K562 (cell line): ENCODE measurements around the gene GAD1. TPM values are rescaled to one million over a fixed set of nuclear protein-coding genes. Genes with fewer than 3 reads are reported as not detected.

ENCODE experiments used
- ATAC-seq: fragments of 200-7000 bp; cut with Tn5 transposase; 3 replicates; pipeline ENCODE4 v1.9.1; 2020; ENCODE audit warnings: moderate library complexity
- BruUV-seq: library from RNA; stranded (reverse); fragments of 400-500 nt; replicated peaks from 2 replicates; lab custom pipeline; 2021; lab: Mats Ljungman, UMichigan
- CTCF ChIA-PET: fragments of 300-600 bp; formaldehyde crosslinking; extraction: SDS; loops from one replicate; lab custom pipeline; 2021; ENCODE audit warnings: low intra/inter-chr PET ratio; lab: Yijun Ruan, JAX
- POLR2A ChIA-PET: fragments of 300-600, 350-650 bp; sonication (Branson Sonifier 250); formaldehyde crosslinking; extraction: SDS; loops from one replicate; lab custom pipeline; 2021; ENCODE audit warnings: antibody characterized with exemption, inconsistent platforms; lab: Yijun Ruan, JAX
- DNase-seq, 4 experiments: peaks; one replicate each; pipeline versions ENCODE4 v3.0.0 to v3.0.0-alpha.2; 2011 to 2018; ENCODE audit warnings: low spot score in 3 of 4, mixed read lengths in 3 of 4; ENCODE audit errors: extremely low read depth in 1 of 4
- FAIRE-seq: peaks from 2 replicates; lab custom pipeline; 2011; peaks lifted over from hg19 to GRCh38; lab: Jason Lieb, UNC
- H2AFZ ChIP-seq: 2 replicates; pipeline ENCODE4 v1.6.0; 2011; ENCODE audit warnings: low read depth, low read length, control low read depth, inconsistent platforms
- H3K27ac ChIP-seq: fragments of 200-600 bp; 3 replicates; pipeline ENCODE4 v1.8.0; 2011; ENCODE audit warnings: low read depth, mild to moderate bottlenecking, control low read depth, inconsistent platforms, low read length, moderate library complexity, mixed read lengths; ENCODE audit errors: extremely low read depth
- H3K27me3 ChIP-seq, 2 experiments: fragments of 300-600 bp in 1 of 2; 2 replicates in 1 of 2; 3 replicates in 1 of 2; pipeline versions ENCODE4 v1.6.0 to v1.8.0; 2011; ENCODE audit warnings: inconsistent platforms in 2 of 2, low read length in 2 of 2, mild to moderate bottlenecking in 1 of 2, mixed read lengths in 1 of 2, moderate library complexity in 1 of 2; ENCODE audit not compliant: control insufficient read depth in 2 of 2, insufficient read depth in 2 of 2
- H3K36me3 ChIP-seq: fragments of 300-600 bp; 3 replicates; pipeline ENCODE4 v1.8.0; 2011; ENCODE audit warnings: mild to moderate bottlenecking, low read length, inconsistent platforms; ENCODE audit not compliant: control insufficient read depth, insufficient read depth
- H3K4me1 ChIP-seq, 2 experiments: fragments of 200-600 bp in 1 of 2; replicated peaks in 1 of 2; 2 replicates in 1 of 2; 3 replicates in 1 of 2; pipeline versions ENCODE4 v1.5.1 to v1.8.0; 2011; ENCODE audit warnings: inconsistent platforms in 2 of 2, low read length in 2 of 2, mild to moderate bottlenecking in 1 of 2, mixed read lengths in 1 of 2, moderate library complexity in 1 of 2; ENCODE audit not compliant: control insufficient read depth in 2 of 2, insufficient read depth in 2 of 2
- H3K4me2 ChIP-seq: 2 replicates; pipeline ENCODE4 v1.6.1; 2011; ENCODE audit warnings: low read length, control low read depth, inconsistent platforms, mixed read lengths; ENCODE audit not compliant: insufficient read depth
- H3K4me3 ChIP-seq: fragments of 200-600 bp; sonication (generic), shearing (Covaris generic); 2 replicates; pipeline ENCODE4 v1.5.1; 2016; ENCODE audit warnings: control low read depth, inconsistent platforms
- H3K79me2 ChIP-seq: fragments of 200-600 bp; 3 replicates; pipeline ENCODE4 v1.8.0; 2011; ENCODE audit warnings: low read length, inconsistent platforms; ENCODE audit not compliant: control insufficient read depth, insufficient read depth
- H3K9ac ChIP-seq, 2 experiments: 2 replicates each; pipeline versions ENCODE4 v1.6.0 to v1.6.1; 2011; ENCODE audit warnings: low read depth in 2 of 2, low read length in 2 of 2, control low read depth in 1 of 2, inconsistent platforms in 1 of 2, mild to moderate bottlenecking in 1 of 2, mixed read lengths in 1 of 2; ENCODE audit not compliant: insufficient read depth in 1 of 2
- H3K9me1 ChIP-seq: one replicate; pipeline ENCODE4 v1.6.0; 2011; ENCODE audit warnings: inconsistent platforms, mild to moderate bottlenecking, low read length, moderate library complexity; ENCODE audit not compliant: control insufficient read depth, insufficient read depth
- H3K9me3 ChIP-seq: replicated peaks from 2 replicates; pipeline ENCODE4 v1.5.1; 2011; ENCODE audit warnings: low read depth, low read length, inconsistent platforms; ENCODE audit not compliant: control insufficient read depth, insufficient read depth
- H4K20me1 ChIP-seq: replicated peaks from 2 replicates; pipeline ENCODE4 v1.6.1; 2011; ENCODE audit warnings: low read length, inconsistent platforms, mixed read lengths; ENCODE audit not compliant: control insufficient read depth, insufficient read depth
- BCL6 ChIP-seq: fragments of 250-450 bp; sonication (Bioruptor Pico); IDR thresholded peaks from 2 replicates; pipeline ENCODE4 v1.4.0; 2020
- COPS2 ChIP-seq: fragments of 450-650 bp; conservative IDR thresholded peaks from 2 replicates; pipeline ENCODE4 v1.6.1; 2016; ENCODE audit warnings: mild to moderate bottlenecking, moderate library complexity
- HDAC2 ChIP-seq: fragments of 450-650 bp; IDR thresholded peaks from 2 replicates; pipeline ENCODE4 v1.6.1; 2016; ENCODE audit warnings: mild to moderate bottlenecking
- HNRNPK ChIP-seq: fragments of 200-400 bp; formaldehyde crosslinking; IDR thresholded peaks from one replicate; pipeline ENCODE4 v1.6.1; 2018; ENCODE audit warnings: mild to moderate bottlenecking, low read depth, low read length; ENCODE audit not compliant: poor library complexity, severe bottlenecking
- HOMEZ ChIP-seq: fragments of 250-450 bp; sonication (Bioruptor Pico); IDR thresholded peaks from 2 replicates; pipeline ENCODE4 v1.4.0; 2020; ENCODE audit warnings: mild to moderate bottlenecking, moderate library complexity
- NFATC3 ChIP-seq: fragments of 450-650 bp; IDR thresholded peaks from 2 replicates; pipeline ENCODE4 v1.6.1; 2017; ENCODE audit warnings: mild to moderate bottlenecking
- PRPF4 ChIP-seq: fragments of 200-400 bp; formaldehyde crosslinking; IDR thresholded peaks from one replicate; pipeline ENCODE4 v1.6.1; 2017; ENCODE audit warnings: low read length, low read depth, mild to moderate bottlenecking; ENCODE audit not compliant: insufficient read depth, poor library complexity, severe bottlenecking
- RBM34 ChIP-seq: fragments of 200-400 bp; formaldehyde crosslinking; IDR thresholded peaks from 2 replicates; pipeline ENCODE4 v1.6.1; 2018; ENCODE audit warnings: low read length, borderline replicate concordance; ENCODE audit not compliant: insufficient read depth
- RCOR1 ChIP-seq, 2 experiments: IDR thresholded peaks; 2 replicates each; pipeline ENCODE4 v1.6.1; 2012; ENCODE audit warnings: low read depth in 2 of 2, low read length in 2 of 2, borderline replicate concordance in 1 of 2, improper control_type of control experiment in 1 of 2
- ZNF431 ChIP-seq: sonication (generic); formaldehyde crosslinking; IDR thresholded peaks from 2 replicates; pipeline ENCODE4 v1.8.0; 2022; ENCODE audit warnings: mild to moderate bottlenecking, missing genetic modification reagents
- WGBS: fragments of 100-300 bp; shearing (Covaris generic); methylation state at CpG from one replicate; pipeline ENCODE4 v1.1.6; 2016; ENCODE audit warnings: low coverage, mixed read lengths; ENCODE audit not compliant: insufficient coverage; ENCODE audit errors: missing lambda C conversion rate; 5-methylcytosine and 5-hydroxymethylcytosine counted together
- in situ Hi-C: fragments of 300-500 bp; cut with MboI; formaldehyde crosslinking; loops from 4 replicates; pipeline ENCODE4 v1.15.0; 2018; ENCODE audit warnings: inconsistent platforms, mixed read lengths
- intact Hi-C: fragments of 100-400 bp; cut with micrococcal nuclease; formaldehyde crosslinking; loops from 2 replicates; pipeline ENCODE4 v1.14.2; 2022
- polyA plus RNA-seq, 8 experiments: library from polyadenylated mRNA; depleted of rRNA in 4 of 8; stranded (reverse) in 5 of 8; unstranded in 3 of 8; fragments of >200 nt; fragmentation: Nextera tagmentation in 2 of 8; fragmentation: Illumina TruSeq in 1 of 8; extraction: Ambion mirVana in 2 of 8; extraction: Trizol in 1 of 8; gene quantifications; 2 replicates each; pipeline versions ENCODE4 v1.2.1 to v1.2.3, GENCODE V29; 2011 to 2014; ENCODE audit warnings: inconsistent platforms in 1 of 8, missing spikeins in 1 of 8
- total RNA-seq, 7 experiments: library from RNA; depleted of rRNA in 6 of 7; stranded (reverse); fragments of >200 nt in 6 of 7; fragmentation: Illumina TruSeq in 2 of 7; extraction: Trizol in 2 of 7; gene quantifications; 2 replicates each; pipeline versions ENCODE4 v1.2.1 to v1.2.3, GENCODE V29; 2011 to 2021; ENCODE audit warnings: low replicate concordance in 1 of 7

The GAD1 gene
- total and polyA plus RNA-seq, 9 of the 15 experiments (the other 6 are each of a cell fraction or from before 2014, with no cell fraction given): 2.7 to 29.1 (median 15.7) TPM

- no peak overlapping the region for H3K4me2 ChIP-seq
- FAIRE-seq (no peak), DNase-seq (no peak), ATAC-seq (no peak)
- in situ Hi-C loops (no loop called here), intact Hi-C loops (no loop called here)
- H4K20me1 ChIP-seq: no peaks in the 10 kb centered on the region
- no peak overlapping the region for H3K9ac ChIP-seq
- POLR2A ChIA-PET: interaction anchor here (0.6 to 1.7 kb wide), 6 partner anchors 9 to 406 kb away, joined by 3 to 6 read pairs (median 4); no protein-coding TSS in a partner anchor
- CTCF ChIA-PET: no interaction called here
- no peak overlapping the region for H3K4me3 ChIP-seq
- peaks cover 15 to 23% of the 10 kb centered on the region in 2 experiments; a peak in 4 of 5 replicates for H3K27me3 ChIP-seq
- H3K36me3 ChIP-seq: no peaks in the 10 kb centered on the region
- BruUV-seq: no TSS peak
- H3K4me1 ChIP-seq: no peaks in the 10 kb centered on the region
- no peaks in the 10 kb centered on the region for H3K9me1 ChIP-seq
- TF ChIP-seq RBM34: no peak
- TF ChIP-seq HNRNPK: no peak
- no peak for TF ChIP-seq PRPF4
- no peak for TF ChIP-seq NFATC3
- TF ChIP-seq HDAC2: no peak
- no peak for TF ChIP-seq ZNF431 (CRISPR knock-in tag)
- no peak for TF ChIP-seq HOMEZ (CRISPR knock-in tag)
- TF ChIP-seq RCOR1 (IDR thresholded peaks at IDR 0.05; ENCODE audit: borderline replicate concordance in 1 of 2, low read depth in 2 of 2, low read length in 2 of 2): no peak
- TF ChIP-seq COPS2: no peak
- TF ChIP-seq BCL6: no peak
- H2AFZ ChIP-seq: no peak overlapping the region
- 0% methylated on average over 3 of the region's 3 CpGs for WGBS
- H3K79me2 ChIP-seq: no peaks in the 10 kb centered on the region
- H3K9me3 ChIP-seq: no peaks in the 10 kb centered on the region
- no peak overlapping the region for H3K27ac ChIP-seq
These were observed 78.5 kb downstream of the GAD1 start for GRCh38 chr2:170895023-170895757.
